GM21529 (cell line): ENCODE data around the gene HOXB7.

Source experiments
- ATAC-seq: cut with Tn5 transposase; IDR thresholded peaks from one replicate; pipeline ENCODE4 v1.9.1; 2021; ENCODE audit not compliant: unreplicated experiment

HOXB7 gene

DNA sequence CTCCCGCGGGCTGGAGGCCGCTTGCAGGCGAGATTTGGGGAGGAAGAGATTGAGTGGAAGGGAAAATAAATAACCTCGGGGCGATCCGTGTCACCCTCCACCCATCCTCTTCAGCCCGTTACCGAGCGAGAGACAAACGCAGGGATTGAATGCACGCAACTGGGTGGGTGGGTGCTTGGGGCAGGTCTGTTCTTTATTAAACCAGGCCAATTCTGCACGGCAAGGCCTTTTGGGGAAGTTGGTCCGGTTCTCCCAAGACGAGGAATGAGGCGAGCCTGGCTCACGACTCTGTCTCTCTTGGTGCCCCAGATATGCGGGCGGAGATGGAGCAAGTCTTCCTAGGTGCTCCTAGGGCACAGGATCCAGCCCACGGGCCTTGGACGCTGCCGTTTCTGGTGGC is 396 bp upstream of the HOXB7 start:
- no peak for ATAC-seq

DNA sequence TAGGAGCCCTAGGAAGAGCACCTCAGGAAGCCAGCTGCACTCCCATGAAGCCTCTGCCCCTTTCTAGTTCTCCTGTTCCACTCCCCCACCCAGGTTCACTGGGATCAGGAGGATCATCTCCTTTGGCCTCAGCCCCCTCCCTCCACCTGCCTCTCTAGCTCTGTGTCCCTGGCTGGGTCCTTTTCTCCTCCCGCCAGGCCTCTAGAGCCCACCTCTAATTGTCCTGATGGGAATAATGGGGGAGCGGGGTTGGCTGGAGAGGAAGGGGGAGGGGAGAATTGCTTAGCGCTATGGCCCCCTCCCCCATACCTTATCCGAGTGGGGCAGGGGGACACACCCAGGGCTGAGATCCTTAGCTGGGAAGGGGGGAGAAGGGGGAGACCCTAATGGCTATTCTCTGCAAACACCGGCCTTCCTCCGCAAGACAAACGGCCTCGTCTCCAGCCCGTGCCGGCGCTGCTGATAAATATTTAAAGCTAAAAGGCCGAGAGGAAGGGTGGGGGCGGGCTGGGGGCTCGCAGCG is 997 bp downstream of the HOXB7 start:
- ATAC-seq: no peak

DNA sequence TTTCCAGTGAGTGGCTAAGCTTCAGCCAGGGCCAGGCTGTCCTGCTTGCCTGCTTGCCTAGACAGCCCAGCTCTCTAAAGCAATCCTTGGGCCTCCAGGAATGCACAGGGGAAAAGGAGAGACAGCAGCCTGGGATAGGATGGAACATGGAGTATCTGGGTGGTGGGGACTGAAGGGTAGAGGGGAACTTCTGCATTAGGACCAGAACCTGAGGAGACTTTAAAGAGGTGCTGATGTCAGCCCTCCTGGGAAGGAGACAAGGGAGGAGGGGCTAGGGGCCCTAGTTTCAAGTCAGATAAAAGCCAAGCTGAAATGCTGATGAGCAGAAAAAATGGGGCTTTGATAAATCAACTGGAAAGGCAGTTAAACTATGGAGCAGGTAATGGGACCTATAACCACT is 1.8 kb downstream of the HOXB7 start:
- ATAC-seq: no peak

DNA sequence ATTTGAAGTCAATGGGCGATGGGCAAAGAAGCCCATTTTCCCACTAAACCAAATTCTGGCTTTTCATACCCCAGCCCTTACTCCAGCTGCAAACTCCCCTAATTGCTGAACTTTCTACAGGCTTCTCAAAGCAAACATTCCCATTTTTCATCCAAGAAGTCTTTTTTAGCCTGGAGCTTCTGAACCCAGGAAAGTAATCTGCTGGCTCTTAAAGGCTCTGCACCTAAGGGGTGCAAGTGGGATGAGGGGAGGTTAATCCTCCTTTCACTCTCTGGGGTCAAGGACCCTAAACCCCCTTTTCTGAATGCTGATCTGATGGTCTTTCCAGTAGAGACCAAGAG is 2.4 kb downstream of the HOXB7 start:
- no peak for ATAC-seq

DNA sequence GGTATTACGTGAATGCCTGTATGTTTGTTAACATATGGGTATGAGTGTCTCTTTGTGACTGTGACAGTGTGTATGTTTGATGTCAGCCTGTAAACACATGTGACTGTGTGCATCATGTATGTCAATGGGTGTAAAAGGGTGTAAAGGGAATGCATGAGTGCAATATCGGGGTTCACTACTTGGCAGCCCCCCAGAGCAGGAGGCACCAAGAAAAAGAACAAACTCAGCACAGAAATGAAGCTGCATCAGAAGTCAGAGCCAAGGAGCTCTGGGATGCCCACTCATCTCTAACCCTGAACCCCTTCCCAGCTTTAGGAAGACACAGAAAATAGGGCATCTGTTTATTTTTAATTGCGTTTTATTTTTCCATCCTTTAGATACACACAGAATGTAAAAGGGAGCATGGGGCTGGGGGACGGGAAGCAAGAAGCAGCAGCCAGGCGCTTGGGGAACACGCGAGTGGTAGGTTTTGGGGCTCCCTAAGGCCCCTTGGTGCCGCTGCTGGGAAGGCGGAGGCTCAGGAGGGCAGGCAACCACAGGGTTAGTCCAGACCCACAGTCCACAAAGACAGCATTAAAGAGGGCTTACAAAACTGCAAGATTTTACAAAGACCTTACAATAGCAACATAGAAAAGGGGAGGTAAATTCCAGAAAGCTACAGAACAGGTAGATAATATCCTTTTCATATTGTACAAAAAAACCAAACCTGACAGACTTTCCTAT is 3.8 kb downstream of the HOXB7 start:
- ATAC-seq: no peak

DNA sequence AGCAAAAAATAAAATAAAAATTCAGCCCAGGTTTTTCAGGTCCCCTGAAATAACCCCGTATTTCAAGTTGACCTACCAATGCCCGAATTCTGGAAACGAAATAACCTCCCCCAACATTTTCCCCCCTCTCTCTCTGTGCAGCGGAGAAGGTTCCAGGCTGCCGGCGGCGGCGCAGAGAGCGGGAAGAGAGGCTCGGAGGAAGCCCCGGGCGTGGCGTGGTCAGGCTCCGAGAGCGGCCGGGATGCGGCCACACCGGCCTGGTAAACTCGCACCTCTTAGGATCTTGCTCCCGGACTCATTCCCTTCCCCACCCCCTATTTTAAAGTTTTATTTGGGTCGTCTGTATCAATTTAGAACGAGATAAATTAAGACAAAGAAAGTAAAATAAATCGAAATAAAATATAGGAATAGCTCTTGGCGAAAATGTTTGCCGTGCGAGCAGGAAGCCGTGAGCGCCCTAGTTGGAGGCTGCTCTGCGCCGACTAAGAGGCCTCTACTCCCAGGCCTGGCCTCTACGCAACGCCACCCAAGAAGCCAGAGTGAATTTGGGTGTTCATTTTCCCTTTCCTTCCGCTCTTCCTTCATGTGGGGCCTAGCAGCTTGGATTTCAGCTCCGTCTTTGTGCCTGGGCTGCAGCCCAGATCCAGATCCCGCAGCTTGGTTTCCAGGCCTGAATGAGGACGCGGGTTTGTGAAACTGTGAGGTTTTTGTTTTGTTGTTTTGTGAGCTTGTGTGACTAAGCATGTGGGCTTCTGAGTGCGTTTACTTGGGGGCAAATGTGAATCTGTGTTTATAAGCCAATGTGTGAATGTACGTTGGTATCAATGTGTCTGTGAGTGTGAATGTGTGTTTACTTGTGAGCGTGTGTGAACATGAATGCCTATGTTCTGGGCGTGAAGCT is 4.6 kb downstream of the HOXB7 start:
- no peak for ATAC-seq

DNA sequence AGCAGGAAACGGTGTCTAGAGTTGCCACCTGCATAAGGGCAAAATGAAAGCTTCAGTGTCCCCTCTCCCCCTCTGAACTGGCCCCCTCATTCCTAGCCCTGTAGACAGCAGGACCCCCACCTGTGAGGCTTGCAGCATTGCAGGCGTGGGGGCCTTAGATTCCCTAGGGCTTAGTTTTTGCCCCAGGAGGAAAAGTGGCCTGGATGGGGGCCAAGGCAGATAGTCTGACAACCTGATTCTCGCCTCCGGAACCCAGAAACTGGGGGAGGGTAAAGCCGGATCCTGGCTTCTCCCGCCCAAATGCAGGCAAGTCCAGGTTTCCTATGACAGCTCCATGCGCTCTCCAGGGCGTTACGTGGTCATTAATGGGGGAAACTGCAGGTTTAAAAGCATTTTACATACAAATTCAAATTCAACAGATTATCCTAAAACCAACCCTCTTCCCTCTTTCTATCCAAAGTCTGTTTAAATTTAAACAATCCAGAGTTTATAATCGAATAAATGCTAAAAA is 5.4 kb downstream of the HOXB7 start:
- ATAC-seq: no peak

DNA sequence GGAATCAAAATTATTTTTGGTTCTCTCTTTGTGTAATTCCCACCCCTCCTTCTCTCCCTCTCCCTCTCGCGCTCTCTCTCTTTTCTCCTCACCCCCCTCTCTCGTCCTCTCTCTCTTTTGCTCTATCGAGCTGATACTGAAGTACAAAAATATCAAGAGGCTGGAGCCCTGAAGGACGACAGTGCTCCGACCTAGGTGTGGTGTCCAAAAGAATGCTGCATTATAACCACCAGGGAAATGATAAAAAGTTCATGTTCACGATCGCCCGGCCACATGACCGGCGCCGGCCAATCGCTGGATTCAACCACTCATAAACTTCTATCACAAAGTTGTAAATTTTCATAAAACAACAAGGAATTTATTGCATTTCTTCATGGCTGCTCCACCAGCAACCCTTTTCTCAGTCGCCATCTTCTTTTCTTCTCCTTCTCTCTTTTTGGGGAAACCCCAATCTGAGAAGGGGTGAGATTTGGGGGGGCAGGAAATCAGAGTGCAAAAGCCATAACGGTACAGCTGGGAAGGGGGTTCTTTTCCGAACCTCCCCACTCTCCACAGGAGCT is 6.0 kb downstream of the HOXB7 start, which contains the start of gene HOXB6:
Gene HOXB6, minus strand, starts transcription at position 217 of the 560 bp plus-strand sequence. CDS start 6,836 bp downstream, outside the sequence.
- ATAC-seq: no peak

DNA sequence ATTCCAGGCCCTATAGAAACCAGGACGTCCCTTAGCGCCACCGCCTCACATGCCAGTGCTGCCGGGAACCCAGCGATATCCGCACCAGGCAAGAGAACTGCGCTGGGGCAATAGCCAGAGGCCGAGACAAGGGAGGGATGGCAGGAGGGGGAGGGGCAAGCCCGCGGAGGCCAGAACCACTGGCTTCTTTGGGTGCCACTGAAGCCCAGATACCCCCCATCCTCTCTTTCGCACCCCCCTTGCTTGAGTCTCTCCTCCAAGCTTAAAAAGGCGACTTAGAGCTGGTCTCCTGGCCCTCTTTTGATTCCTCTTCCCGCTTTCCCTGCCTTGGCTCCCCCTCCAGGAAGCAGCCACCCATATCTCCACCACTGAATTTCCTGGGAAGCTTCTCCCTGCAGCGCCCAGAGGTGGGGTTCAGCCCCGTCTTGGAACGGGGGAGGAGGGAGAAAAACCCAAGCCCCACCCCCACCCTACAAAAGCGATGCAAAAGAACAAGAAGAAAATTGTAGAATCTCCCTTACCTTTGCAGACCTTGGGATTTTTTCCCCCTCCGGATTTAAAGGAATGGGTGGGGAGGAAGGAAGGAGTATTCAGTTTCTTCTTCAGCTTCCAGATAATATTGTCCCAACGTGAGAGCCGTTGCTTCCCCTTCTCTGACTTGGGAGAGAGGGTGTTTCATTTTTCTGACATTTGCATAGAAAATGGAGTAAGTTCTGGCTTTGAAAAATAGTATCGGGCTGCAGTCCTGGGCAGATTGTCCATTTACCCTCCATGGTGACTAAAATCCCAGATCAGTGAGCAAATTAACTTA is 6.7 kb downstream of the HOXB7 start:
- no peak for ATAC-seq

DNA sequence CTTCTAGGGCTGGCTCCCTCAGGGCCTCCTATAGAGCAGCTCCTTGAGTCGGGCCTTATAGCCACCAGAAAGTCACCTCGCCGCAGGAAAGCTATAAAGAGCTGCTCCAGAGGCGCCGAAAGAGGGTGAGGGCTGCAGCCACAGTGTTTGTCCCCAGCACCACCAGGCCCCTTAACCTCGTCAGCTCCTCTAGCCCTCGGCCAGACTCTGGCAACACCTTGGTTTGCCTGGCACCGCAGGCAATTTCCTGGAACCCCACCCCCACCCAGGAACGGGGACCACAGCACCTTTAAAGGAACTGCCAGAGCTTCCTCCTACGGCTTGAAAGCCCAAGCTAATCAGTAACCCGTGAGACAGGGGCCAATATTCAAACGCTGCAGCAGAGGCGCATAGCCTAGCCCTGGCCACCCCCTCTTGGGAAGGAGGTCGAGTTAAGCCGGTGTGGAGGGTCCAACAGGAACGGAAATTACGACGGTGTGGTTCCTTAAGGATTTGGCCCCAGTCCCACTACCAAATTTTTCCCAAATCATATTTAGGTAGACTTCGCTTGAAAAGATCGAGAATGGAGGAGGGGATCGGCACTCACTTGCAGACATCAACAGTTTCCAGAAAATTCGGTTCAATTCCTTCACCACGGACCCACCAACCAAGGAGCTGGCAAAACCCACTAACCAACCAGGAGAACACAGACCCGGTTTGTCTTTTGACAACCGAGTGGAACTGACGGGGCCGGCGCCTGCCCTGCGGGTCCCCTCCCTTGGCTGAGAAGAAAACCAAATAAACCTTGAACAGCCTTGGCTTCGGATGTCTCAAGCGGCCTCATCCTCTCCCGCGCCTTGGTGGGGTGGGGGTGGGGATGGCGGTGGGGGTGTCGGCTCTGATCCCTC is 9.0 kb downstream of the HOXB7 start:
- no peak for ATAC-seq

DNA sequence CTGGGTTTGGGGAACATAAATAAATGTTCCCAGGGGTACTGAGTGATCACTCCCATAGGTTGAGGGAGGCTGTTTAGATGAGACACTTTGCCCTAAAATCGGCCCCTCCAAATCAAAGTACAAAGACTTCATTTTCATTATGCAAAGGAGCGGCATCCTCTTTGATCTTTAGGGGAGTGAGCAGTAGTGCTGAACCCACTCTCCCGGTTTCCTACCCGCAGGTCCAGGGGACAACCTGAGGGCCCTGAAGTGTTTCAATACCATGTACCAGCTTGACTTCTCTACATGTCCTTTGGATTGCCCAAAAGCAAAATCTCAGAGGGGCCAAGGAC is 9.6 kb downstream of the HOXB7 start:
- no peak for ATAC-seq

DNA sequence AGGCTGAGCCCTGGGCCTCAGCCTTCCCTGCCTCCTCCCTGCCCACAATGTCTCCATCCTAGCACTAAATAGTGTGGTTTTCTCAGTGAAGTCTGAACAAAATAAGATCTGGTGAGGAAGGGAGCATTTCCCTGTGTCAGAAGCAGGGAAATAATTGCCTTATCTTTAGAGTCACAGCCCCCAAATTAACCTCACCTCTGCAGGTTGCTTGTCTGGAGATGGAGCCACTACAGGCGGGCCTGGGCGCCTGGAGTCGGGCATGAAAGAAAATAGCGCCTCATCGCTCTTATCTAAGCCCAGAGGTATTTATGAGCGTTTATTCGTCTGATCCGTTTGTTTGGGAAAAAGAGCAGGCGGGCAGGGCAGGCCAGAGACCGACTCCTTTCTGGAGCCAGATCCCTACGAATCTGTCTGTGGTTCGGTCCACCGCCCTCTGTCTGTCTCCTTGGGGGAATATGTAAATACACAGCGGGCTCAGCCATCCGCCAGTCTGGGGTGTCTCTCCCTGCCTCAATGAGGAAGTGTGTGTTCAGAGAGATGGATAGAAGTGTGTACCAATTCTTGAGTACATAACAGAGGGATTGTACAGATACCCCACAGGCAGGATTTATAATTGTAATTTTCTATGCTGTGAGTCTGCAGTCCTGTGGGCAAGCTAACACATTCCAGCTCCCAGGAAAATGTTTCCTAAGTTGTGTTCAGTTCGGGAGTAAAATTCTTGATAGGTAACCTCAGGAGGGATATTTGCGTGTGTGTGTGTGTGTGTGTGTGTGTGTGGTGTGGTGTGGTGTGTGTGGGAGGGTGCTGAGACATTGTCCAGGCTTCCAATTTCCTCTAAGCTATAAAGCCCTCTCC is 10.3 kb downstream of the HOXB7 start:
- ATAC-seq: no peak

DNA sequence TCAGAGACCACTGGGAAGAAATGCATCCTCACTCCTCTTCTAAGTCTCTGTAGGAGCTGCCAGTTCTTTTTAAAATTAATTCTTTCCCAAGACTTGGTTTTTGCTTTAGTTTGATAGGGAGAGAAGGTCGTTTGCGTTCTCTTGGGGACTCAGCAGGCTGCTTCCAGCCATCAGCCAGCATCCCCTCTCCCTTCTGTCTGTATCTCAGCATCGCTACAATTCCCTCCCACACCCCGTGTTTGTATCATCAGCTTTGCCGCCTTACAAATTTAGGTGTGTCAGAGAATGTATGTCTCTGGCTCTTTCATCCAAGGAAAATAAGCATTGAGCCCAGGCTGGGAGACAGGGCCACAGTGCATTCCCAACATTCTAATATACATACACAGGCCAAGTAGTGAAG is 11.5 kb downstream of the HOXB7 start:
- no peak for ATAC-seq

DNA sequence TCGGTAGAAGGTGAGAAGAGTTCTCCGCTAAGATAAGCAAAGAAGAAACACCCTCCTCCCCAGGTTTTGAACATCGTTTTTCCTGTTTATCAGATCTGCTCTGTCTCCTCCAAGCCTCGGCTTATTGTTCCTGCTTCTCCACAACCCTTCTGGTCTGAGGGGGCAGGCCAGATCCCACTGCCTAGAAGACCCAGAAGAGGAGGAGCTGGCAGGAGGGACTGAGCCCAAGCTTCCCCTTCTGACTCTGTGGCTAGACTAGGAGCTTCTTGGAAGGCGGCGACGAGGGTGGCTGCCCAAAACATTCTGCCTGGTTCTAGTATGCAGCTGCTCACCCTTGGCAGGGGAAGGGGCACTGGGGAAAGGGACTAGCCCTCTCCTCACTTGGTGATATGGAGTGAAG is 12.1 kb downstream of the HOXB7 start:
- no peak for ATAC-seq

DNA sequence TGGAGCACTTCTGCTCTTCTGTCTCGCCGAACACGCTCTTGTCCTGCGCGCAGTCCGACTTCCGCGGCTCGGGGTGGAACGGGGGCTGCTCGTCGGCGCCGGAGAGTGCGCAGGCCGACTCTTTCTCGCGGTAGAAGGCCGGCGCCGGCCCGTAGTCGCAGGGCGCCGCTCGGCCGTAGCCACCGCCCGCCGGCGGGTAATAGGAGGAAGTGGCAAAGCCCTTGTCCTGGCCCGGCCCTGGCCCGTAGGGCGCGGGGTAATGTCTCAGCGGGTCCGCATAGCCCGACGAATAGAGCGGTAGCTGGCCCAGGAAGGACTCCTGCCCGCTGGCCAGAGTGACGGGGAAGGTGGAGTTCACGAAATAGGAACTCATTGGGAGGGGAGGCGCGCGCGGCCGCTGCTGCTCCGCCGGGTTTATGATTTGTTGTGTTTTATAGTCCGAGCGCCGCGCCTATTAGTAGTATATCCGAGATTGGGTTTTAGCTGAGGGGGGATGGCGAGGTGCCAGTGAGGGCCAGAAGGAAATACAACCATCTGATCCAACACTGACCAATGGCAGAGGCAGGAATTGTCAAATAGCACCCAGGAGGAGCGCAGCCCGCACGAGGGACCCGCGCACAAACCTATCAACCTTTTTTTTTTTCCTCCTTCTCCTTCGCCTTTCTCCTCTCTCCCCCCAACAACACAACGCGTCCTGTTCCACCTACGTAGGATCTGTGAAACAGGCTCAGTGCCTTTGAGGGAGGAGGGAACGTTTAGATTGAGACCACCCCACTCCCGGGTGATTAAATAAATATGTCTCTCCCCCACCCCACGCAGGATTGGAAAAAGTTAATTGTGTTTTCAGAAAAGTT is 12.8 kb downstream of the HOXB7 start:
- no peak for ATAC-seq

DNA sequence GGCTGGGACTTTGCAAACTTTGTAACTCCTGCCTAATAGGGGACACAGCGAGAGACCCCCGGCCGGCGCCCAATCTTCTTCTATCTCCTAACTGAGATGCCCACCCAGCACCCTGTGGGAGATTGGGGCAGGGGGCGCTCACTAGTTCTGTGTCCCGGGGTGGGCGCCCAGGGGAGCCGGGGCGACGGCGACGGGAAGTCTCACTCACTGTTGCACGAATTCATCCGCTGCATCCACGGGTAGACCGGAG is 13.4 kb downstream of the HOXB7 start:
- ATAC-seq: no peak

DNA sequence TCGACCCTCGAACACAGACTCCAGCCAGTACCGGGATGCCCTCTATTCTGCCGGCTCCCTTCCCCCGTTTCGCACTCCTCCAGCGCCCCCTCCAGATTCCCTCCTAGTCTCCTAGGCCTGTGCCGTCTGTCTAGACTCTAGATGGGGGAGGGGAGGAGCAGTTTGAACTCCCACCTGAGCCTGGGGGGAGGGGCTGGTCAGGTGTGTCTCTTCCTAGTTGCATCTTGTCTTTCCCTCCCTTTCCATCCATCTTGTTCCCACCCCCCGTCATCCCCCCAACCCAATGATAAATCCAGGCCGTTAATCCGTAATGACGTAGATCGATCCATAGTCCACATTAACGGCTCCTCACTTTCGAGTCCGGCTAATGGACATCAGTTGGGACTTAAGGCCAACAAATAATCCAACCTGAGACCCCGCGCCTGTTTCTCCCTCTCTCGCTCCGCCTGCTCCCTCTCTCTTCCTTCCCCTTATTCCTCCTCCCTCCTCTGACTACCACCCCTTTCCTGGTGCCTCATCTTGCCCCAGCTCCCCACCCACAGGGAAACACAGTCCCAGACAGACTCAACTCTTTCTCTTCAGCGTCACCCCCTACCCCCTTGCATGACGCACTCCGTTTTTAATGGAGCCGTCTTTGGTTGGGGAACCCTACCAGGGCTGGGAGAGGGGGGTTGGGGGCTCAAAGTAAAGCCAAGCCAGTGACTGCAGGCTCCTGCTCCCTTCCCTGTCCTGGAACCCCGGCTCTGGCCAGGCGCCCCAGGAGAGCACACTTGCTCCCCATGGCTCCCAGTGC is 13.9 kb downstream of the HOXB7 start:
- no peak for ATAC-seq
